Subcutaneous abdominal adipose tissue (tissue), 5 donors: ENCODE measurements around the gene GIGYF2.

ENCODE experiments used
- H3K27ac ChIP-seq: one replicate; pipeline ENCODE4 v1.7.0; 2013; ENCODE audit warnings: low read depth, mild to moderate bottlenecking, inconsistent platforms, low read length, moderate library complexity
- H3K27me3 ChIP-seq, 5 donors: one replicate each; pipeline ENCODE4 v1.7.0; 2013; ENCODE audit warnings: low read length in 5 of 5, inconsistent platforms in 1 of 5; ENCODE audit not compliant: control insufficient read depth in 5 of 5, insufficient read depth in 4 of 5
- H3K36me3 ChIP-seq, 5 donors: one replicate each; pipeline ENCODE4 v1.7.0; 2013; ENCODE audit warnings: low read length in 5 of 5; ENCODE audit not compliant: control insufficient read depth in 5 of 5, insufficient read depth in 5 of 5
- H3K4me1 ChIP-seq, 5 donors: one replicate each; pipeline ENCODE4 v1.7.0; 2013; ENCODE audit warnings: low read length in 5 of 5, mild to moderate bottlenecking in 3 of 5, moderate library complexity in 1 of 5; ENCODE audit not compliant: control insufficient read depth in 5 of 5, insufficient read depth in 5 of 5
- H3K4me3 ChIP-seq, 5 donors: one replicate each; pipeline ENCODE4 v1.7.0; 2013; ENCODE audit warnings: low read length in 5 of 5, low read depth in 1 of 5
- H3K9ac ChIP-seq, 5 donors: one replicate each; pipeline ENCODE4 v1.7.0; 2013; ENCODE audit warnings: low read length in 5 of 5, mild to moderate bottlenecking in 4 of 5, moderate library complexity in 3 of 5
- H3K9me3 ChIP-seq, 5 donors: one replicate each; pipeline ENCODE4 v1.7.0; 2013; ENCODE audit warnings: low read length in 5 of 5; ENCODE audit not compliant: control insufficient read depth in 5 of 5
- donor health status: healthy.
- donor health status: healthy.
- donor health status: healthy.
- donor health status: healthy.
- donor health status: healthy.

GIGYF2 gene

GRCh38 chr2:232880764-232881351 lies 183.7 kb downstream of the GIGYF2 start:
- Histone ChIP-seq H3K36me3 (no peaks in the 10 kb centered on the region), H3K27ac (no peak overlapping the region), H3K4me3 (no peak overlapping the region), H3K9ac (no peak overlapping the region), H3K27me3 (peaks cover 19 to 39% (median 33%) of the 10 kb centered on the region in 5 donors), H3K4me1 (peaks cover 0 to 11% (median 3%) of the 10 kb centered on the region in 5 donors), H3K9me3 (no peaks in the 10 kb centered on the region)

- Histone ChIP-seq H3K9ac (no peak overlapping the region), H3K36me3 (no peaks in the 10 kb centered on the region), H3K4me3 (no peak overlapping the region), H3K27me3 (peaks cover 18 to 38% (median 34%) of the 10 kb centered on the region in 5 donors), H3K9me3 (no peaks in the 10 kb centered on the region), H3K27ac (no peak overlapping the region), H3K4me1 (peaks cover 0 to under 1% (median 0%) of the 10 kb centered on the region in 5 donors)
Measured at GRCh38 chr2:232882085-232882484, 185.0 kb downstream of the GIGYF2 start.

GRCh38 chr2:232882505-232883115 lies 185.5 kb downstream of the GIGYF2 start:
- H3K9me3 ChIP-seq = no peaks in the 10 kb centered on the region
- H3K9ac ChIP-seq = no peak overlapping the region
- no peaks in the 10 kb centered on the region for H3K36me3 ChIP-seq
- H3K4me1 ChIP-seq = no peaks in the 10 kb centered on the region
- peaks cover 14 to 36% (median 31%) of the 10 kb centered on the region in 5 donors for H3K27me3 ChIP-seq
- no peak overlapping the region for H3K27ac ChIP-seq
- no peak overlapping the region for H3K4me3 ChIP-seq

- Histone ChIP-seq H3K36me3 (no peaks in the 10 kb centered on the region), H3K4me1 (no peaks in the 10 kb centered on the region), H3K9ac (no peak overlapping the region), H3K27ac (no peak overlapping the region), H3K27me3 (peaks cover 14 to 37% (median 25%) of the 10 kb centered on the region in 5 donors), H3K4me3 (no peak overlapping the region), H3K9me3 (no peaks in the 10 kb centered on the region)
Measured at GRCh38 chr2:232883116-232883721, 186.1 kb downstream of the GIGYF2 start.

- no peak overlapping the region for H3K27ac ChIP-seq
- no peaks in the 10 kb centered on the region for H3K36me3 ChIP-seq
- no peaks in the 10 kb centered on the region for H3K9me3 ChIP-seq
- no peak overlapping the region for H3K4me3 ChIP-seq
- peaks cover 14 to 38% (median 22%) of the 10 kb centered on the region in 5 donors for H3K27me3 ChIP-seq
- no peaks in the 10 kb centered on the region for H3K4me1 ChIP-seq
- no peak overlapping the region for H3K9ac ChIP-seq
Measured at GRCh38 chr2:232884001-232884421, 186.9 kb downstream of the GIGYF2 start.

GRCh38 chr2:232884549-232885263 lies 187.6 kb downstream of the GIGYF2 start:
- no peaks in the 10 kb centered on the region for H3K36me3 ChIP-seq
- H3K4me1 ChIP-seq = no peaks in the 10 kb centered on the region
- no peak overlapping the region for H3K4me3 ChIP-seq
- H3K9ac ChIP-seq = no peak overlapping the region
- H3K27me3 ChIP-seq = peaks cover 15 to 38% (median 23%) of the 10 kb centered on the region in 5 donors
- no peaks in the 10 kb centered on the region for H3K9me3 ChIP-seq
- H3K27ac ChIP-seq = no peak overlapping the region

- H3K27ac ChIP-seq = no peak overlapping the region
- H3K27me3 ChIP-seq = peaks cover 18 to 41% (median 27%) of the 10 kb centered on the region in 5 donors
- H3K4me1 ChIP-seq = no peaks in the 10 kb centered on the region
- H3K9ac ChIP-seq = no peak overlapping the region
- no peaks in the 10 kb centered on the region for H3K9me3 ChIP-seq
- H3K36me3 ChIP-seq = no peaks in the 10 kb centered on the region
- no peak overlapping the region for H3K4me3 ChIP-seq
Measured at GRCh38 chr2:232885264-232885961, 188.3 kb downstream of the GIGYF2 start.

GRCh38 chr2:232886176-232886575 lies 189.0 kb downstream of the GIGYF2 start:
- Histone ChIP-seq H3K27ac (no peak overlapping the region), H3K4me1 (peaks cover 0 to 5% (median 5%) of the 10 kb centered on the region in 5 donors)

GRCh38 chr2:232886632-232887031 lies 189.5 kb downstream of the GIGYF2 start:
- Histone ChIP-seq H3K4me1 (peaks cover 0 to 9% (median 5%) of the 10 kb centered on the region in 5 donors), H3K36me3 (no peaks in the 10 kb centered on the region), H3K27me3 (peaks cover 24 to 48% (median 39%) of the 10 kb centered on the region in 5 donors), H3K9ac (no peak overlapping the region), H3K4me3 (no peak overlapping the region), H3K9me3 (no peaks in the 10 kb centered on the region), H3K27ac (no peak overlapping the region)

More at GRCh38 chr2:232886176-232886575, 189.0 kb downstream of the GIGYF2 start:
- no peak overlapping the region for H3K4me3 ChIP-seq
- H3K36me3 ChIP-seq = no peaks in the 10 kb centered on the region
- H3K9me3 ChIP-seq = no peaks in the 10 kb centered on the region
- H3K27me3 ChIP-seq = peaks cover 24 to 45% (median 34%) of the 10 kb centered on the region in 5 donors
- H3K9ac ChIP-seq = no peak overlapping the region
